Type B pancreatic cell (in vitro differentiated cells): ENCODE results near the gene RYR2. TPM values are rescaled to one million over a fixed set of nuclear protein-coding genes. Genes with fewer than 3 reads are reported as not detected.

Experiments
- DNase-seq: peaks from one replicate; pipeline ENCODE4 v3.0.0; 2021; ENCODE audit warnings: mixed read lengths; ENCODE audit not compliant: unreplicated experiment; ENCODE audit errors: extremely low spot score
- H3K27ac Mint-ChIP-seq: 2 replicates; pipeline ENCODE4 v1.8.0; 2021; ENCODE audit warnings: mild to moderate bottlenecking, mixed read lengths
- H3K27me3 Mint-ChIP-seq: 2 replicates; pipeline ENCODE4 v1.8.0; 2021; ENCODE audit warnings: mixed read lengths
- H3K36me3 Mint-ChIP-seq: 2 replicates; pipeline ENCODE4 v1.8.0; 2021; ENCODE audit warnings: mixed read lengths
- H3K4me1 Mint-ChIP-seq: one replicate; pipeline ENCODE4 v1.8.0; 2021; ENCODE audit warnings: mixed read lengths; ENCODE audit not compliant: unreplicated experiment
- H3K4me3 Mint-ChIP-seq: 2 replicates; pipeline ENCODE4 v1.8.0; 2021; ENCODE audit warnings: mild to moderate bottlenecking, mixed read lengths
- H3K9me3 Mint-ChIP-seq: 2 replicates; pipeline ENCODE4 v1.8.0; 2021; ENCODE audit warnings: mixed read lengths
- total RNA-seq: library from RNA; stranded (reverse); gene quantifications from 2 replicates; pipeline ENCODE4 v1.2.1, GENCODE V29; 2021; ENCODE audit warnings: low replicate concordance
- TF ChIP-seq, protein P1 (sequence below): fragments of 200-600 bp; sonication (generic); conservative IDR thresholded peaks from 2 replicates; pipeline ENCODE4 v1.5.0; 2021; ENCODE audit warnings: antibody characterized with exemption, mild to moderate bottlenecking

Gene RYR2
- total RNA-seq, 1 donor from 2014 or later, result 0.58 TPM

DNA sequence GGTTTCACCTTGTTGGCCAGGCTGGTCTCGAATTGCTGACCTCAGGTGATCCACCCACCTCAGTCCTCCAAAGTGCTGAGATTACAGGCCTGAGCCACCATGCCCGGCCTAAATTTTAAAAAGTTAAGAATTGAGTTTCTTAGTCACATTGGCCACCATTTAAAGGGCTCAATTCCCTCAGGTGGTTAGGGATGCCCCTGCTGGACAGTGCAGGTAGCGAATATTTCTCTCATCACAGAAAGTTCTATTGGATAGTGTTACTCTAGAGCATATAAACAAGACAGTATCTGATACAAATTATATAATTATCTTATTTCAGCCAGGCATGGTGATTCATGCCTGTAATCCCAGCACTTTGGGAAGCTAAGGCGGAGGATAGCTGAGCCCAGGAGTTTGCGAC is 528.5 kb downstream of the RYR2 start:
- H3K4me1 Mint-ChIP-seq, result no peaks in the 10 kb centered on the region
- peaks cover 4% of the 10 kb centered on the region for H3K9me3 Mint-ChIP-seq
- H3K27me3 Mint-ChIP-seq, result no peaks in the 10 kb centered on the region
- TF ChIP-seq, protein P1, sequence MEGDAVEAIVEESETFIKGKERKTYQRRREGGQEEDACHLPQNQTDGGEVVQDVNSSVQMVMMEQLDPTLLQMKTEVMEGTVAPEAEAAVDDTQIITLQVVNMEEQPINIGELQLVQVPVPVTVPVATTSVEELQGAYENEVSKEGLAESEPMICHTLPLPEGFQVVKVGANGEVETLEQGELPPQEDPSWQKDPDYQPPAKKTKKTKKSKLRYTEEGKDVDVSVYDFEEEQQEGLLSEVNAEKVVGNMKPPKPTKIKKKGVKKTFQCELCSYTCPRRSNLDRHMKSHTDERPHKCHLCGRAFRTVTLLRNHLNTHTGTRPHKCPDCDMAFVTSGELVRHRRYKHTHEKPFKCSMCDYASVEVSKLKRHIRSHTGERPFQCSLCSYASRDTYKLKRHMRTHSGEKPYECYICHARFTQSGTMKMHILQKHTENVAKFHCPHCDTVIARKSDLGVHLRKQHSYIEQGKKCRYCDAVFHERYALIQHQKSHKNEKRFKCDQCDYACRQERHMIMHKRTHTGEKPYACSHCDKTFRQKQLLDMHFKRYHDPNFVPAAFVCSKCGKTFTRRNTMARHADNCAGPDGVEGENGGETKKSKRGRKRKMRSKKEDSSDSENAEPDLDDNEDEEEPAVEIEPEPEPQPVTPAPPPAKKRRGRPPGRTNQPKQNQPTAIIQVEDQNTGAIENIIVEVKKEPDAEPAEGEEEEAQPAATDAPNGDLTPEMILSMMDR, result peak; percentile 58
- H3K36me3 Mint-ChIP-seq, result no peaks in the 10 kb centered on the region
- no peak for DNase-seq
- H3K4me3 Mint-ChIP-seq, result no peak overlapping the region
- no peak overlapping the region for H3K27ac Mint-ChIP-seq

DNA sequence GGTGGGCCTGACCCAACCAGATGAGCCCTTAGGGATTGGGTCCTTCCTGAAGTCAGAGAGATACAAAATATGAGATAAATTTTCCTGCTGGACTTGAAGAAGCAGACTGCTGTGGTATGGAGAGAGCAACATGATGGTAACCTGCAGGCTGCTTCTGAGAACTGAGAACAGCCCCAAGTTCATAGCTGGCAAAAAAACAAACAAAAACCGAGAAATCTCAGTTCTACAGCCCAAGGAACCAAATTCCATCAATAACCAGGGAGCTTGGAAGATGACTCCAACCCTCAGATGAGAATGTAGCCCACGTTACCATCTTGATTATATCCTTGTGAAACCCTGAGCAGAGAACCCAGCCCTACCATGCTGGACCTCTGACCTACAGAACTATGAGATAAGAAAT is 532.6 kb downstream of the RYR2 start:
- Mint-ChIP-seq H3K4me1 (no peaks in the 10 kb centered on the region), H3K27ac (no peak overlapping the region), H3K9me3 (peaks cover 5% of the 10 kb centered on the region), H3K27me3 (no peaks in the 10 kb centered on the region), H3K4me3 (no peak overlapping the region), H3K36me3 (no peaks in the 10 kb centered on the region)
- DNase-seq, result no peak
- TF ChIP-seq, protein P1, result no peak

DNA sequence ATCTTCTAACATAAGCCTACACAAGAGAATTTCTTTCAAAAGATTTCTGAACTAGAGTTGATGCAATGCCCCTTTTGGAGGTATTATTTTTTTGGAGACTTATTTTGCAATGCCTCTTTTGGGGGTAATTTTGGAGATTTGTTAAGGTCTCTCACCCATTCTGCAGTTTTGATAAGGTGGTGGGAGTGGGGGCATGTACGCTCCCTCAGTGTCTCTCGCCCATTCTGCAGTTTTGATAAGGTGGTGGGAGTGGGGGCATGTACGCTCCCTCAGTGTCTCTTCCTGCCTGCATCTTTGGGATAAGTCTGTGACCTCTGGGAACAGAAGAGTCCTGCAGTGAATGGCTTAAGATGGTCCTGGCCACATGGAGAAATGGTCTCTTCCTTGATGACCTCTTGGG is 536.6 kb downstream of the RYR2 start:
- no peak for DNase-seq
- H3K27ac Mint-ChIP-seq, result no peak overlapping the region
- H3K9me3 Mint-ChIP-seq, result peaks cover 5% of the 10 kb centered on the region
- no peaks in the 10 kb centered on the region for H3K27me3 Mint-ChIP-seq
- no peak overlapping the region for H3K4me3 Mint-ChIP-seq
- TF ChIP-seq, protein P1, result no peak
- H3K4me1 Mint-ChIP-seq, result no peaks in the 10 kb centered on the region
- H3K36me3 Mint-ChIP-seq, result no peaks in the 10 kb centered on the region

DNA sequence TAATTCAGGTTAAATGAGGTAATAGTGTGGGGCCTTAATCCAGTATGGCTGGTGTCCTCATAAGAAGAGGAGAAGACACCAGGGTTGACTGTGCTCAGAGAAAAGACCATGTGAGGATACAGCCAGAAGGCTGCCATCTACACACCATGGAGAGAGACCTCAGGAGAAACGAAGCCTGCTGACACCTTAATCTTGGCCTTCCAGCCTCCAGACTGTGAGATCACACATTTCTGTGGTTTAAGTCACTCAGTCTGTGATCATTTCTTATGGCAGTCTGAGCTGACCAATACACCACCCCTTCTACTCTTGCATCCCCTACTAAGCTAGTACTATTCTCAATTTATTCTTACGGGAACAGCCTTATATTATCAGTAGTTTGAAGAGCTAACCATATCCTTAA is 538.7 kb downstream of the RYR2 start:
- H3K27ac Mint-ChIP-seq, result no peak overlapping the region
- no peaks in the 10 kb centered on the region for H3K9me3 Mint-ChIP-seq

DNA sequence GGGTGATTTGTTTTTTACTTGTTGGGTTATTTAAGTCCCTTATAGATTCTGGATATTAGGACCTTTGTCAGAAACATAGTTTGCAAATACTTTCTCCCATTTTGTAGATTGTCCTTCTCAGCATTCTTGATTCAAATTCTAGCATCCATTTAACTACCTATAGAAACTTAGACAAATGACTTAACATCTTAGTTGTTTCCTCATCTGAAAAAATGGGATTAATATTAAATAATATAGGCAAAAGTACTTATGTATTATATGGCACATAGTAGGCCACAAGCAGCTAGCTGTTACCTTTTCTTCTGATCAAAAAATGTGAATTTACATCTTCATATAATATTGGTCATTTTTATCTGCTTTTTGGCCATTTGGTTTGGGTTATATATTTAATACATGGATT is 541.3 kb downstream of the RYR2 start:
- H3K27ac Mint-ChIP-seq, result no peak overlapping the region
- TF ChIP-seq, protein P1, result no peak
- no peak overlapping the region for H3K4me3 Mint-ChIP-seq
- H3K27me3 Mint-ChIP-seq, result no peaks in the 10 kb centered on the region
- no peaks in the 10 kb centered on the region for H3K4me1 Mint-ChIP-seq
- DNase-seq, result no peak
- H3K9me3 Mint-ChIP-seq, result no peaks in the 10 kb centered on the region
- H3K36me3 Mint-ChIP-seq, result no peaks in the 10 kb centered on the region

More for the DNA sequence above, 538.7 kb downstream of the RYR2 start:
- DNase-seq, result no peak
- no peaks in the 10 kb centered on the region for H3K4me1 Mint-ChIP-seq
- H3K36me3 Mint-ChIP-seq, result no peaks in the 10 kb centered on the region
- no peaks in the 10 kb centered on the region for H3K27me3 Mint-ChIP-seq
- no peak overlapping the region for H3K4me3 Mint-ChIP-seq
- TF ChIP-seq, protein P1, result no peak

DNA sequence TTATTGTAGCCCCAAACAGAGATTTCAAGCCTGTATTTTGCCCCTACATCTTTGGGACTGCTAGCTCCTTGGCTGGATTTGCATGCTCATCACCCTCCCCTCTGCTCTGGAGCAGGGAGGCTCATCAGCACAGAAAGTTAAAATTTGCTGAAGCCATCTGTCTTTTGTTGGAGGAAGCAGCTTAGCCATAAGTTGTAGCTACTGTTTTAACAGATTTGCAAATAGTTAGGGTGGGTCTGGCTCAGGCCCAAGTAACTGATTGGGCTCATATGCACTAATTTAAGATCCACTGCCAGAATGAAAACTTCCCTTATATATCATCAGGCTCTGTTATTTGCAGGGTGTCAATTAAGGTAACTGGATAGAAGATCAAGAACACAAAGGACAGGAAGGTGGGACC is 541.8 kb downstream of the RYR2 start:
- Mint-ChIP-seq H3K36me3 (no peaks in the 10 kb centered on the region), H3K9me3 (no peaks in the 10 kb centered on the region), H3K4me1 (no peaks in the 10 kb centered on the region), H3K27ac (no peak overlapping the region), H3K4me3 (no peak overlapping the region), H3K27me3 (no peaks in the 10 kb centered on the region)
- no peak for DNase-seq
- TF ChIP-seq, protein P1, result no peak
